HG03175 (cell line): Measurements from ENCODE around the gene SNAPIN.

ENCODE experiments used
- ATAC-seq: cut with Tn5 transposase; IDR thresholded peaks from one replicate; pipeline ENCODE4 v1.9.1; 2021; ENCODE audit warnings: mild to moderate bottlenecking, moderate library complexity; ENCODE audit not compliant: unreplicated experiment

The SNAPIN gene

DNA sequence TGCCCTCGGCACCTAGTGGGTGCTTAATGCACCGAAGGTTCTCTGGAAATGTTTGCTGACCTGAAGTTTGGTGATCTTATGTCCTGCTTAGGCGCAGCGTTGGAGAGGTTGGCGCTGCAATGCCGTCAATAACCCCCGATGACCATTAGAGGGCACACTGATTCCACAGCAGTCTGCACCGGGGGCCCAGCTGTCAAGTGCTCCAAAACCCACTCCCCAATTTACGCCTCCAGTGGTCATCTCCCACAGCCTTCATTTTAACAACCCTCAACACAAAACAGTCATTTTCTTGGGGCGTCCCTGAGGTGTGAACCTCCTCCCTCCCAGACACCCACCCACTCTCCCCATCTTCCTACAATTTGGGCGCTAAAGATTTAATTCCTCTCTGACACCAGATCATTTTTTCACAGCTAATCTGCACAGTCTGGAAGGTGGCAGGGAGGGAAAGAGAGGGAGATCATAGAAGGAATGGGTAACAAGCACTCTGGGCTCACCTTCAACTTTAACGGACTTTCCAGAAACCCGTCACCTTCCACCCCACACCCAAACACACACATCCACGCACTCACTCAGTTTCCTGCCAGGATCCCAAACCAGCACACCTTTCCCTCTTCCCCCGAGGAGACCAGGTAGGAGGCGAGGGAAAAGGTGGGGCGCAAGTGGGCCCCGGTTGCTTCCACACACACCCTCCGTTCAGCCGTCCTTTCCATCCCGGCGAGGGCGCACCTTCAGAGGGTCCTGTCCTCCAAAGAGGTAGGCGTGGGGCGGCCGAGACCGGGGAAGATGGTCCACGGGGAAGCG is 19.4 kb downstream of the SNAPIN start:
- ATAC-seq = no peak

GRCh38 chr1:153678519-153679336 is 20.2 kb downstream of the SNAPIN start, which contains the start of gene NPR1:
TSS of gene NPR1 (plus strand) at chr1:153678688. CDS start at chr1:153679109, 421 bp downstream.
- no peak for ATAC-seq

GRCh38 chr1:153679337-153680119 is 21.0 kb downstream of the SNAPIN start:
- ATAC-seq = no peak

DNA sequence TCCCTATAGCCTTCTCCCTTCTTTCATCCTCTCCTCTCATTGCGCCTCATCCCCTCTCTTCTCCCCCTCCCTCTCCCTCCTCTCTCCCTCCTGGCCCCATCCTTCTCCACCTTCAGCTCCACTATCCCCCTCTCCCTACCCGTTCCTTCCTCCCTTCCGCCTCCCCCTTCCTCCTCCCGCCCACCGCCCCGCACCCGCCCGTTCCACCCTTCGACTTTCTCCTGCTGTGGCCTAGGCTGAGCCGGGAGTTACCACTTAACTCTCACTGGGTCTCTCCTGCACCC is 21.6 kb downstream of the SNAPIN start:
- ATAC-seq = no peak

DNA sequence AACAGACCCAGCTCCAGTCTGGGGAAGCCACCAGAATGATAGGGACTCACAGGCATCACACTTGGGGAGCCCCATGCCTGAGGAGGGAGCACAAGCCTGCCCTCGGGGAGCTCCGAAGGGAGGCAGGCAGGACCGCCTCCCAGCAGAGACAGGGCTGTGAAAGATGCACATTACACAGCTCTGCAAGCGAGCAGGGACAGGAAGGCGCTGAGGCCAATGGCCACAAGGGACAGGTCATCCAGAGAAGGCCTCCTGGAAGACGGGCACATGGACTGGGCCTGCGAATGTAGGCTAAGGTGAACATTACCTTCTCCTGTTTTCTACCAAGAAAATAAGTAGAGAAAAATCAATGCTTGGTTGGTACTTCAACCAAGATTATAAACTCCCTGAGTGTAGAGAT is 24.2 kb downstream of the SNAPIN start:
- ATAC-seq = no peak

DNA sequence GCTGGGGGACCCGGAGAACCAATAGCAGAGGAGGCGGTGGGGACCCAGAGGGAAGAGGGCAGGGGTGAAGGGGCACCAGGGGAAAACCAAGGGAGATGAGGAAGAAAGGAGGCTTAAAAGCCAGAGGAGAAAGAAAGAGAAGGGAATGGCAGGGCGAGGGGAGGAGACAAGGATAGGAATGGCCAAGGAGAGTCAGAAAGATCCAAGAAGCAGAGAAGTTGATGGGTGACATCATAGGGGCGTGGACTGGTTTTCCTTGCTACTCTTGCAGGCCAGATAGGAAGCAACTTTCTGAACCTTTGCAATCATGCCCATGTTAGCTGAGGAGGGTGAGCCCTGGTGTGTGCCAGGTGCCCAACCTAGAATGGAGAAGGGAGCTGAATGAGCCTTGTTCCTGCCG is 25.4 kb downstream of the SNAPIN start:
- ATAC-seq = no peak

DNA sequence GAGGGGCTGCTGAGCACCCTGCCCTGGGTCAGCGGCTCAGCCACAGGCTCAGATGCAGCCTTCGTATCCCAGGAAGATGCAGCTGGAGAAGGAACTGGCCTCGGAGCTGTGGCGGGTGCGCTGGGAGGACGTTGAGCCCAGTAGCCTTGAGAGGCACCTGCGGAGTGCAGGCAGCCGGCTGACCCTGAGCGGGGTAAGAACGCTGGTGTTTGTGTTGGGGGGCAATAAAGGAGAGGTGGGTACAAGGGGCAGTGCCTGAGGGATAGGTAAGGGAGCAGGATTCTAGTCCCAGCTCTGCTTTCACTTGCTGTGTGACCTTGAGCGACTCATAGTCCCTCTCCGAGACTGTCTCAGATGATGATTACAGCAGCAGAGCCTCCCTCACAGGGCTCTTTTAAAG is 26.4 kb downstream of the SNAPIN start:
- no peak for ATAC-seq

- no peak for ATAC-seq
These were observed 27.2 kb downstream of the SNAPIN start for GRCh38 chr1:153685544-153686340.

- ATAC-seq = no peak
These were observed 29.0 kb downstream of the SNAPIN start for GRCh38 chr1:153687346-153688125.

GRCh38 chr1:153688276-153688675 is 29.8 kb downstream of the SNAPIN start:
- ATAC-seq = no peak

GRCh38 chr1:153688736-153689328 is 30.3 kb downstream of the SNAPIN start:
- no peak for ATAC-seq

DNA sequence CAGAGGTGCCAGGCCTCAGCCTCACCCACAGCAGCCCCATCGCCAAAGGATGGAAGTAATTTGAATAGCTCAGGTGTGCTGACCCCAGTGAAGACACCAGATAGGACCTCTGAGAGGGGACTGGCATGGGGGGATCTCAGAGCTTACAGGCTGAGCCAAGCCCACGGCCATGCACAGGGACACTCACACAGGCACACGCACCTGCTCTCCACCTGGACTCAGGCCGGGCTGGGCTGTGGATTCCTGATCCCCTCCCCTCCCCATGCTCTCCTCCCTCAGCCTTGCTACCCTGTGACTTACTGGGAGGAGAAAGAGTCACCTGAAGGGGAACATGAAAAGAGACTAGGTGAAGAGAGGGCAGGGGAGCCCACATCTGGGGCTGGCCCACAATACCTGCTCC is 35.0 kb downstream of the SNAPIN start:
- ATAC-seq = no peak

DNA sequence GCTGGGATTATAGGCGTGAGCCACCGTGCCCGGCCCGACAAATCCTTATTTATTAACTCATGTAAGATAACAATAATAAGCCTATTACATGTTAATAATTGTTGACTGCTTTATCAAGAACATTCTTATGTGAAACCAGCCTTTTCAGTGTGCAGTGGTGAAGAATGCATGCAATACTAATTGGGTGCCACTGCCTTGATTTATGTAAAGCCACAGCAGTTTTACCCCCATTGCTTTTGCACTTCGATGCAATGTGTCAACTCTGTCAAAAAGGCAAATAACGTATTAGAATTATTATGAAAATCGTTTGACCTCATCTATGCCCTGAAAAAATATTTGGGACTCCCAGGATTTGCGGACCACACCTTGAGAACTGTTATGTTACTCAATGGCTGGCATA is 38.2 kb downstream of the SNAPIN start:
- ATAC-seq = no peak

DNA sequence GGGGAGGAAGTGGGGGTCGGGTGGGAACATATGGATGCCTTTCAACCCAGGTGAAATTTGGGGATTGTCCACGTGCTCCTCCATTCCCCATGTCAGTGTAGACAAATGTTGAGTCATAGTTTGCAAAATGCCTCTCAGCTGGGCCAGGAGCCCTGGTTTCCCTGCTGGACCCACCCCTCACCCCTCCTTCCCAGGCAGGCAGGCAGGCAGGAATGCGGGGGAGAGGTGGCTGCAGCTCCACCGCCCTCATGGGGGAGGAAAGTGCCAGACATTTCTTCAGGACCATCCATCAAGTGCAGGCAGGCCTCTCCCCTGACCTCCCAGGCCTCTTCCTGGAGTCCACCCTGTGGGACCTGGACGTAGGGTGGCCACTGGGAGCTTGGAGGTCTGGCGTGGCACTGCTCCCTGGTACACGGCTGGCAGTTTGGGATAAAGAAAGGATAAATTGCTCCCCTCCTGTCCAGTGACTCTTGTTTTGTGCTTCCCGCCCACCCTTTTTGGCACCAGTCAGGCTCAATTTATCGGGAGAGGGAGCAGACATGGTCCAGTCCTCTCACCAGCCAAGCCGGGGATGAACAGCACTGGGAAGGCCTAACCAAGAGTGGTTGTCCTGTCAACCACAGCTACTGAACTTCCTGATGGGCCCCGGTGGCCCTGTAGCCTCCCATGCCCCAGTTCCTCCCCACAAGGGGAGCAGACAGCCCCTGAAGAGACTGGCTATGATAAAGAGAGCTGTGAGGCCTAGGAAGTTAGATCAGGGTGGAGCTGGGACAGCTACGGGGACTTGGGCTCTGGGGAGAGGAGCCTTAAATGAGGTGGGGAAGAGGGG is 38.9 kb downstream of the SNAPIN start:
- no peak for ATAC-seq

DNA sequence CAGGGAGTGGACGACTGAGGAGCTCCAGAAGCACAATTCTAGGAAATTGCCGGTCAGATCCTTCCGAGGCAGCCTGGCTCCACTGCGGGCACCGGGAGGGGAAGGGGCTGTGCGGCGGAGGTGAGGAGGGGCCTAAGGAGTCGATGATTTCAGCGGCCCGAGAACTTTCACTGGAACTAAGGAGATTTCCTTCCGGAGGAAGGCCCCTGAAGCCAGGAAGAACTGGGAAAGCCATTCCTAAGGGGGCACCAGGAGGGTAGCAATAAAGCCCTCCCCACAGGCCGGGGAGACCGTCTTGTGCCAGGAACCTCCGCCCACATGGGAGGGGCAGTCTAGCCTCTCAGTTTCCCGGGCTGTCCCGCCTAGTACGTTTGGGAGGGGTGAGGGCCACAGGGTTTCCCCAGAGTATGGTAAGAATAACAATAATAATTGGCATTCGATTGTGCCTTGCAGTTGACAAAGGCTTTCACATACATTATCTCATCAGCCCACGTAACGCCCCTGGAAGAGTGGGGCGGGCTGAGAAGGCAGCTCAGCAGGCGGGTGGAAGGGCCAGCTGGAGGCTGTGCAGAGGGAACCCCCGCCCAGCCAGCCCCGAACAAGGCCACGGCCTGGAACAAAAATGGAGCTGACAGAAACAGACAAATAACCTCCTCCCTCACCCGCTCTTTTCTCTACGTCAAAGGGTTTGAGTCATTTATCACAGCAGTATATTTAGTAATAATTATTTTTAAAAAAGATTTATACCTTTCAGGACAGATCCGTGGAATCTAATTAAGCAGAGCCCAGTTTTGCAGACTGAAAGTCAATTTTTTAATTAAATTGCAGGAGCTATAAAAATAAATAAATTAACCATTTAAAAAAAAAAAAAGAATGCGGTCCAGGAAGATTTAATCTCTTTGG is 39.8 kb downstream of the SNAPIN start:
- no peak for ATAC-seq

- ATAC-seq = no peak
These were observed 40.6 kb downstream of the SNAPIN start for GRCh38 chr1:153698923-153699714.

DNA sequence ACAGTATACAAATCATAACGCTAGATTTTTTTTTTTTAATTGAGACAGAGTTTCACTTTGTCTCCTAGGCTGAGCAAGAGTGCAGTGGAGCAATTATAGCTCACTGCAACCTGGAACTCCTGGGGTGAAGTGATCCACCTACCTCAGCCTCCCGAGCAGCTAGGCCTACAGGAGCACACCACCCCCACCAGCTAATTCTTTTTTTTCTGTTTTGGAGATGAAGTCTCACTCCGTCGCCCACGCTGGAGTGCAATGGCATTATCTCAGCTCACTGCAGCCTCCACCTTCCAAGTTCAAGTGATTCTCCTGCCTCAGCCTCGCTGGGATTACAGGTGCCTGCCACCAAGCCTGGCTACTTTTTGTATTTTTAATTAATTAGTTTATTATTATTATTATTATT is 41.3 kb downstream of the SNAPIN start:
- ATAC-seq = no peak
